SW480 (cell line): Measurements from ENCODE around the gene MOSMO.
A peak's percentile ranks its signal among the peaks of the same experiment; 100 is the strongest.
"Not testable (repeated sequence)": the region's sequence is repeated elsewhere in the genome, so short reads cannot be mapped to it uniquely, and the experiment has no call there.

Experiments
- DNase-seq: peaks from one replicate; pipeline ENCODE4 v3.0.0-alpha.2; 2016; ENCODE audit warnings: low spot score

The MOSMO gene

GRCh38 chr16:22007509-22008214, at the start of gene MOSMO:
MOSMO (plus strand) TSS chr16:22008111; CDS start chr16:22008302, 191 bp downstream.
- peak; percentile 52 for DNase-seq

- DNase-seq: no peak
Observed at GRCh38 chr16:21959050-21959449, 48.9 kb upstream of the MOSMO start.

DNA sequence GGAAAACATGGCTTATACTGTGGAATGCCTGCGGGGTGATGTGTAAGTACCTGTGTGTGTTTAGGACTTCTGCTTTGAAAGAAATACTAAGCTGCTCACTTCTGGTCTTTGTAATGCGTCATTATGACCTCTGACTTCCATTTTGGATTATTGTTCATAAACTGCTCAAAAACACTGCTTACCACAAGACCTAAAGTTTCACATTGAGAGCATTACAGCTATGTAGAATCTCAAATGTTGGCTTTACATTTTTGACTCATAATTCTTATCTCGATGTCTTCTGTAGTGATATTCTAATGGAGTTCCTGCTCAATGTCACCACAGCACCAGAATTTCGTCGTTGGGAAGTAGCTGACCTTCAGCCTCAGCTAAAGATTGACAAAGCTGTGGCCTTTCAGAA, 45.4 kb upstream of the MOSMO start:
- no peak for DNase-seq

DNA sequence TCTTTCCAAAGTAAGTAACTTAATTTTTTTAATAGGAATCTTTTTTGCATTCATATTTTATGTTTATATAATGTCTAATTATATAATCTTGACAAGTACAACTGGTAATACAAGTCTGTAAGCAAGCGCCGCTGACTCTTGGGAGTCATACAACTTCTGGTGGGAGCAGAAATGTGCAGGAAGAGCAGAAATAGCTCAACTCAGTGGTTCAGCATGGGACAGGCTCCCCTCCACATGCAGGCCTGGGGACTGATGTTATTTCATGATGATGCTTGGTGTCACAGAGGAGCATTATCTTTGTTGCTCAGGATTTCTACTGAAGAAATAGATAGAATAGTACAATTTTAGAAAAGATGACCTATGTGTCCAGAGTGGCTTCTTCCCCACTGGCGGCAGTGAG, 44.0 kb upstream of the MOSMO start:
- no peak for DNase-seq

DNA sequence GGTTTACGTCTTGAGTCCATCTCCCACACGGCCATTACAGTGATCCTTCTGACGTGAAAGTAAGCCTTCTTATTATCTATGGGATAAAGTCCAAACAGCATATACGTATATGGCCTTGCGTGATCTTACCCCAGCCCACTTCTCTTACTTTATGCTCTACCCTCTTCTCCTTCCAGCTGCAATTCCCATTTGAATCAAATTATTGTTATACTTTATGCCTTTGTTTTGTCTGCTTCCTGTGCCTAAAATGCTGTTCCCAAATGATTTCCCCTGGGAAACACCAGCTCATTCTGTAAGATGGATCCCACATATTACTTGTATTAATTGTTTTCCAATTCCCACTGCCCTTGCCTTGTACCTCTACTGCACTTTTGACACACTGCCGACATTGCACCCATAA, 43.6 kb upstream of the MOSMO start:
- no peak for DNase-seq

GRCh38 chr16:21971856-21972255, 36.1 kb upstream of the MOSMO start:
- no peak for DNase-seq

DNA sequence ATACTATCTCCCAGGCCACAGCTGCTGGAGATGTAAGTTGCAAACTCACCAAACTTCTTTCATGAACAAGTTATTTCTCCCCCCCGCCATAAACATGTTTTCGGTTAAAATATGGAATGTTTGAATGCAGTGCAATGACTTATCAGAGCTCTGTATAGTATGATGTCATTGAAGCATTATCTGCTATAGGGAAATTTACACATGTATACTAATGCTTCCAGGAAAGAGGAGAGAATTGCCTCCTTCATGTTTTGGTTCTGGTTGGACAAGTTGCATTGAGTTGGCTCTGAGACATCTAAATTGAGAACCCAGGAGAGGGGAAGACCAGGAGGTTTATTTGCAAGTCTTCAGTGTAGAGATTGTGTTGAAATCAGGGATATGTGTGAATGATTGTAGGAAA, 34.0 kb upstream of the MOSMO start:
- no peak for DNase-seq

GRCh38 chr16:21980032-21980431, 27.9 kb upstream of the MOSMO start:
- no peak for DNase-seq

DNA sequence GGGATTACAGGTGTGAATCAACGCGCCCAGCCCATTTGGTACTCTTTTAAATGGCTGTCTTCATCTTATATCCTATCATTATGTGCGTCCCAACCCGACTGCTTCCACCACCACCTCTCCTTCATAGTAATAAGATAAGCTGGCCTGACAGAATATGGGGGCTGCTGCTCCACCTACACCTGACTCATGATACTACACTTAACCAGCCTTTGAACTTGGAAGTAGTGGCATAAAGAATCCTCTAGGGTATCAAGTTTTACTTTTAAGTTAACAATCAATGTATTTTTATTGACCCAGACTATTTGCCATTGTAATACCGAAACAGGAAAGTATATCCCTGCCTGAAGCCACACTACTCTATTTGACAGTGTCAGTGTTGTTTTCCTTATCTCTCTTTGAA, 25.8 kb upstream of the MOSMO start:
- no peak for DNase-seq

DNA sequence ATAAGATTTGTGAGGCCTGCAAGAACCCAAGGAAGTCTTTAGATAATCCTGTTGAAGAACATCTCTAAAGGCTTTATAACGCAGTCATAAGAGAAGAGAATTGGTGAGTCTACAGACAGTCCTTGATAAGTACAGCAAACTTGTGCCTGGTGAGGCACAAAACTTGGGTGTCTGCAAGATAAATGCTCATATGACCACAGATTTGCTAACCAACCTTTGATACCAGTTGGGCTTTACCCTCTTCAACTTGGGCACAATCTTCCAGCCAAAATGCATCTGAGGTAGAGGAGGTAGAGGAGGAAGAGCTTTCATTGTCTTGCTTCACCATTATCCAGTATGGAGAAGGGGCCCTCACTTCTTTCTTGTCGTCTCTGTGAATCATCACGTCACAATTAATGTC, 23.8 kb upstream of the MOSMO start:
- DNase-seq: no peak

- DNase-seq: no peak
Observed at GRCh38 chr16:21985524-21985923, 22.4 kb upstream of the MOSMO start.

- no peak for DNase-seq
Observed at GRCh38 chr16:21986692-21987246, 21.1 kb upstream of the MOSMO start.

- DNase-seq: no peak
Observed at GRCh38 chr16:21987498-21987897, 20.4 kb upstream of the MOSMO start.

GRCh38 chr16:21989133-21989532, 18.8 kb upstream of the MOSMO start:
- DNase-seq: no peak

- no peak for DNase-seq
Observed at GRCh38 chr16:21989751-21990150, 18.2 kb upstream of the MOSMO start.

DNA sequence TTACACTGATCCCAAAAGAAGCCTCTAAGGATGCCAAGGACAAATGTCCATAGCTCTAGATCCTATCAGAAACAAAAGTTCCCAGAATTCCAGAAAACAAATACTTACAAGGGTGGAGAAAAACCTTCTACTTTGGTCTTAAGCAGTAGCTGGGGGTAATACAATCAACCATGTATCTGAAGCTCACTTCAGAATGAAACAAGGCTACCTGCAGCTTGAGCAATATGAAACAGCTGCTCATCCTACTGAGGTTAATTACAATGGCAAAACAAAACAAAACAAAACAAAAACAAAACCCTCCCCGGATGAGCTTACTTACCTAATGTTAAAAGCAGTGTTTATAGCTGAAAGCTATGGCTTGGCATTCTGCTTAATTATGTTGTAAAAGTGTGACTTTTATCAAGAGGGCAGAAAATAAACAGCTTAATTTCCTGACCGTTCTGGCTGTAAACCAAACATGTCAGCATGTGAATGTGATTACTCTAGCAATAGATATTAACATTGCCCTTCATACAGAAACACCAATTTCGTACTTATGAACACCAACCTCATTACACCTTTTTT, 17.4 kb upstream of the MOSMO start:
- no peak for DNase-seq

- no peak for DNase-seq
Observed at GRCh38 chr16:21991621-21992020, 16.3 kb upstream of the MOSMO start.

DNA sequence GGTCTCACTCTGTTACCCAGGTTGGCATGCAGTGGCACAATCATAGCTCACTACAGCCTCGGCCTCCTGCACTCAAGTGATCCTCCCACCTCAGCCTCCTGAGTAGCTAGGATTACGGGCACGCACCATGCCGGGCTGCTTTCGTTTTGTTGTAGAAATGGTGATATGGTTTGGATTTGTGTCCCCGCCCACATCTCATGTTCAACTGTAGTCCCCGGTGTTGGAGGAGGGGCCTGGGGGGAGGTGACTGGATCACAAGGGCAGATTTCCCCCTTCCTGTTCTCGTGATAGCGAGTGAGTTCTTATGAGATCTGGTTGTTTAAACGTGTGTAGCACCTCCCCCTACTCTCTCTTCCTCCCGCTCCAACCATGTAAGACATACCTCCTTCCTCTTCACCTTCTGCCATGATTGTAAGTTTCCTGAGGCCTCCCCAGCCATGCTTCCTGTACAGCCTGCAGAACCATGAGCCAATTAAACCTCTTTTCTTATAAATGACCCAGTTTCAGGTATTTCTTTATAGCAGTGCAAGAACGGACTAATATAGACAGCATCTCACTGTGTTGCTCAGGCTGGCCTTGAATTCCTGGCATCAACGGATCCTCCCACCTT, 12.9 kb upstream of the MOSMO start:
- DNase-seq: no peak

DNA sequence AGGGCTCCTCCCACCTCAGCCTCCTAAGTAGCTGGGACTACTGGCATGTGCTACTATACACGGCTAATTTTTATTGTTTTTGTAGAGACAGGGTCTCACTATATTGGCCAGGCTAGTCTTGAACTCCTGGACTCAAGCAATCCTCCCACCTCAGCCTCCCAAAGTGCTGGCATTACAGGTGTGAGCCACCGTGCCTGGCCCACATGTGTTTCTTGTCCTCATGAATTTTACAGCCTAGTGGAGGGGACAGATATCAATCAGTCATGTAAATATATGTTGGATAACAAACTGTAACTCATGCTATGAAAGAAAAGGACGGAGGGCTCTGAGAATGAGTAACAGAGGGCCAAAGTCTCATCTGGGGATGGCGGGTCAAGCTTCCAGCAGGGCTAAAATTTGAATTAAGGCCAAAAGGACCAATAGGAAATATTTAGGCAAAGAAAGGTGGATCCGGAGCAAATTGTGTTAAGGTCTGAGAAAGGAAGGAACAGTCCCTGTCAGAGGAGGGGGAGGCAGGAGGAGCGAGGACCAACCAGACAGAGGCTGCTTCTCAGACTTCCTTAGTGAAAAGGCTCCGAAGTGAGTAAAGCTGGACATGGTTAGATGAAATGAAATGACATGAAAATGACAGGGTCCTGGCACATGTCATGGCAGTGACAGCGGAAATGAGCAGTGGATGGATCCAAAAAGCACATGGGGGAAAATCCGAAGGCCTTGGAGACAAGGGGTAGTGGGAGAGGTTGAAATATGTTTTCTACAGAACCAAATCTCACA, 10.8 kb upstream of the MOSMO start:
- no peak for DNase-seq

GRCh38 chr16:21997697-21998480, 10.0 kb upstream of the MOSMO start:
- no peak for DNase-seq

GRCh38 chr16:22001591-22001990, 6.3 kb upstream of the MOSMO start:
- DNase-seq: no peak

- DNase-seq: not testable (repeated sequence)
Observed at GRCh38 chr16:22002047-22002446, 5.9 kb upstream of the MOSMO start.
